Stimulated activated CD4-positive, alpha-beta T cell treated with anti-CD3 and anti-CD28 coated beads, Interleukin-1b, Interleukin-23, amount 100 ng/mL, for 1 hour (primary cell): ENCODE results near the gene TANGO6.
"Not testable (repeated sequence)": the region's sequence is repeated elsewhere in the genome, so short reads cannot be mapped to it uniquely, and the experiment has no call there.

Source experiments
- DNase-seq, 2 donors: peaks; one replicate each; pipeline ENCODE4 v3.0.0-alpha.2; 2020; ENCODE audit warnings: low read depth in 2 of 2

TANGO6 gene

GRCh38 chr16:68843482-68844210, at the start of gene TANGO6:
Gene TANGO6 (plus strand): TSS chr16:68843531. CDS start chr16:68843618, 87 bp downstream.
- peak; percentile 79 to 94 for DNase-seq

- DNase-seq: no peak
These were observed 44.9 kb upstream of the TANGO6 start for GRCh38 chr16:68798398-68798797.

DNA sequence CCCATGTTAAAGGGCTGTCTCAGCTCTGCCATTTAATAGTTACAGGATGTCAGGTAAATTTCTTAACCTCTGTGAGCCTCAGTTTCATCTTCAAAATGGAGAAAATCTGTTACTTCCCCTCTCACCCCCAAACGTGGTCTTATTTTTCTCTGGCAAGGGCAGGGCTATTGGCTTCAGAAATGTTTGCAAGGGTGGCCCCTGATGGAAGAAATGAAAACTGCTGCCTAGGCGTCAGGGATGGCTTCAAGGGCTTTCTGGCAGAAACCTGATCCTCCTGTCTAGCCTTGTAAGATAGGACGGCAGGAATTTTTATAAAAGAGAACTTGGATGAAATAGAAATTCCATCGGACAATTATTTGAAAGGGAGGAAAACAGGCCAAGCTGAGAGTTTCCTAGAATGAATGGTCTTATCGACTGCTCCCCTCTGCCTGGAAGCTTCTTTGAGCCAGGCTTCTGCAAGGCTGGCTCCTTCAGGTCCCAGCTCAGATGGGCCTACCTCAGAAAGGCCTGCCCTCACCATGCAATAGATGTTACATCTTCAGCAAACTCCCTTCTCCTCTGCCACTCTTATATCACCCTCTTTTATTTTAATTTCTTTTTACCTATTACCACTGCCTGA, 43.0 kb upstream of the TANGO6 start:
- DNase-seq: peak in 1 of 2 donors; percentile 17

- no peak for DNase-seq
These were observed 41.1 kb upstream of the TANGO6 start for GRCh38 chr16:68802190-68802589.

- DNase-seq: no peak
These were observed 36.9 kb upstream of the TANGO6 start for GRCh38 chr16:68806422-68806821.

DNA sequence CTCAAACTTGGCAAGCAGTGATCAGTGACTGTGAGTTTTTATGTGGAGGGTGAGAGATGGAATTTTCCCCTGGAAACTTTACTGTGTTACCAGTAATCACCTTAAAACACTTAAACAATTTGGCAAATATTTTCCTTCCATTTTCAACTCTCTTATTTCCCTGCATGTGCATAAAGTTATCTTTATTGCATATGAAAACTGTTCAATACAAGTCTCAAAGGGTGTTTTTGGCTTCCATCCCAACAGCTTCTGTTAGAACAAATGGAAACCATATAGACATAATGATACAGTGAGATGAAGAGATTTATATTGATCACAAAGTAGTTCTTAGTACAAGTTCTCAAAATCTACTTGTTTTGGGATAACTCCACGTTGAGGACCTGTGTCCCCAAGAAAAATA, 36.4 kb upstream of the TANGO6 start:
- DNase-seq: no peak

- DNase-seq: no peak
These were observed 28.8 kb upstream of the TANGO6 start for GRCh38 chr16:68814516-68814915.

- no peak for DNase-seq
These were observed 19.8 kb upstream of the TANGO6 start for GRCh38 chr16:68823401-68824135.

- no peak for DNase-seq
These were observed 17.9 kb upstream of the TANGO6 start for GRCh38 chr16:68825427-68825826.

GRCh38 chr16:68826652-68827051, 16.7 kb upstream of the TANGO6 start:
- no peak for DNase-seq

DNA sequence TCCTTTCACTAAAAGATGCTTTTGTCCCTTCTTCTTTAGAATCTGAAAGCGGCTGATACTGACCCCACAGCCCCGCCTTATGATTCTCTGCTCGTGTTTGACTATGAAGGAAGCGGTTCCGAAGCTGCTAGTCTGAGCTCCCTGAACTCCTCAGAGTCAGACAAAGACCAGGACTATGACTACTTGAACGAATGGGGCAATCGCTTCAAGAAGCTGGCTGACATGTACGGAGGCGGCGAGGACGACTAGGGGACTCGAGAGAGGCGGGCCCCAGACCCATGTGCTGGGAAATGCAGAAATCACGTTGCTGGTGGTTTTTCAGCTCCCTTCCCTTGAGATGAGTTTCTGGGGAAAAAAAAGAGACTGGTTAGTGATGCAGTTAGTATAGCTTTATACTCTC, 10.1 kb upstream of the TANGO6 start:
- no peak for DNase-seq

- DNase-seq: no peak
These were observed 8.8 kb upstream of the TANGO6 start for GRCh38 chr16:68834550-68834949.

- no peak for DNase-seq
These were observed 7.4 kb upstream of the TANGO6 start for GRCh38 chr16:68835970-68836369.

DNA sequence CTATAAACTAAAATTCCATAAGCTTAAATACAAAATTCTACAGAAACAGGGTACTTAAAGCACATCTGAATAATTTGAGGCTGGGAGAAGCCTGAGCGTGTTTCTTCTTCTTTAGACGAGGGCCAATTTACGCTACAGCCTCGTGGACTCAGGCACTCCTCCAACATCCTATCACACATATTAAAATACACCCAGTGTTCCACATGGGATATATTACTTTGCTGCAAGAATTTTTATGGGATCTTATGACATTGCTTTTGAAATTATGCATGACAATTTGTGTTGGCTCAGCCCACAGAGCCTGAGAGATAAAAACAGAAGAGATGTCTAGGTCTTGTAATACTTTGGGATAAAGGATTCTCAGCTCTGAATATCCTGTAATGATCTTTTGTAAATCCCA, 3.5 kb upstream of the TANGO6 start:
- DNase-seq: no peak

GRCh38 chr16:68842964-68843481, 308 bp upstream of the TANGO6 start:
- DNase-seq: not testable (repeated sequence)

DNA sequence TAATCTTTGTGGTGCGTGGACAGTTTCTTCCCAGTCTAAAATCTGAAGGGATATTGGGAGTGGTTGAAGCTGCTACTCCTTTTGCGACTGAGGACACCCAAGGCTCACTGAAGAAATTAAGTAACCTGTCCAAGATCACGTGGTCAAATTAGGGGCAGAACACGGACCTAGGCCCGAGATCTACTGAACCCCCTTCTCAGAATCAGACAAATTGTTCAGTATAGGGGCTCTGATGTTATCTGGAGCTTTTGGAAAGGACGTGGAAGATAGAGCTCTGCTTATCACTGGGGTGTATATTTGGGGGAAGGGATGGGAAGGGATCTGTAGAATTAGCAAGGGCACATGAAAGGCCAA, 857 bp downstream of the TANGO6 start:
- DNase-seq: no peak

DNA sequence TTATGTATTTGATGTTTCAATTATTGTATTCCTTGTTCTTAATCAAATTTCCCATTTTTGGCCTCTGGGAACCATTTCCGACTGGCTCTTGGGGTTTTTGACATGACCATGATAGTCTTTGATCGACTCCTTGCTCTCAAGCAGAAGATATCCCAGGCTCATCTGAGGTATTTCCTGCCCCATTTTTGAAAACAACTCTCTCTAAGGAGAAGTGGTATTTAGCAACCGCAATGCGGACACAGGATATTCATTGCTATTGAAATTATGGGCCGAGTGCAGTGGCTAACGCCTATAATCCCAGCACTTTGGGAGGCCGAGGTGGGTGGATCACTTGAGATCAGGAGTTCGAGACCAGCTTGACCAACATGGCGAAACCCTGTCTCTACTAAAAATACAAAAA, 5.5 kb downstream of the TANGO6 start:
- DNase-seq: no peak

DNA sequence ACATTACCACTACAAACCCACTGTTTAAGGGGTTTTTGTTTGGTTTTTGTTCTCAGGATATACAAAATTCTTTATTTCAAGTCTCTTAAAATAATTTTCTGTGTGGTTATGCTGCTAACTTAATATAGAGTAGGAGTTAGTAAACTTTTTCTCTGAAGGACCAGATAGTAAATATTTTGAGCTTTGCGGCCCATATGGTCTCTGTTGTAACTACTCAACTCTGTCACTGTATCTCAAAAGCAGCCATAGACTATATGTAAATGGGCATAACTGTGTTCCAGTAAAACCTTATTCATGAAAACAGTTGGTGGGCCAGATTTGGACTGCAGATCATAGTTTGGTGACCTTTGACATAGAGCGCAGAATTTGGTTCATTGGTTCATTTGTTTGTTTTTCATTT, 7.2 kb downstream of the TANGO6 start:
- DNase-seq: no peak

- DNase-seq: no peak
These were observed 8.3 kb downstream of the TANGO6 start for GRCh38 chr16:68851601-68852000.

DNA sequence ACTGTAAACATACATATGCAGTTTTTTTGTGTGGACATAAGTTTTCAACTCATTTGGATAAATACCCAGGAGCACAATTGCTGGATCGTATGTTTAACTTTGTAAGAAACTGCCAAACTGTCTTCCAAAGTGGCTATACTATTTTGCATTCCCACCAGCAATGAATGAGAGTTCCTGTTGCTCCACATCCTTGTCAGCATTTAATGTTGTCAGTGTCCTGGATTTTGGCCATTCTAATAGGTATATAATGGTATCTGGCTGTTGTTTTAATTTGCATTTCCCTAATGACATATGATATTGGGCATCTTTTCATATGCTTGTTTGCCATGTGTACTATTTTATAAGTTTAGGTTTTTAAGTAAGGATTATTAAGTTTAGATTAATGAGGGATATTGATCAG, 14.1 kb downstream of the TANGO6 start:
- DNase-seq: no peak

DNA sequence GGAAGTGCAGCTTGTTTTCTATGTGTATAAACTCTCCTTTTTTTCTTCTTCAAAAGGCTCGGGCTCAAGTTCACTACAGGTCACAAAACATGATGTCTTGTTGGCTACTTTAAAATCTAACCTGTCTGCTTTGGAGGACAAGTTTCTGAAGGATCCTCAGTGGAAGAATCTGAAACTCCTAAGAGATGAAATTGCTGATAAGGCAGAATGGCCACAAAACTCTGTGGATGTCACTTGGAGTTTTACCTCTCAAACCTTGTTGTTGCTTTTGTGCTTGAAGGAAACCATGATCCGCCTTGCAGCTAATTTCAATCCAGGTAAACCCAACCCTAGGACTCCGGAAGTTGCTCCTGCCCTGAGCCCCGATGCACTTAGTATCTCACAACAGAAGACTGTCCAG, 16.5 kb downstream of the TANGO6 start:
- no peak for DNase-seq

- no peak for DNase-seq
These were observed 17.9 kb downstream of the TANGO6 start for GRCh38 chr16:68860978-68861892.
